Regular cardiac myocyte (primary cell): Measurements from ENCODE around the gene STAB2. TPM values are rescaled to one million over a fixed set of nuclear protein-coding genes. Genes with fewer than 3 reads are reported as not detected.

Experiments
- total RNA-seq: library from RNA; depleted of rRNA; stranded (reverse); fragments of >200 nt; gene quantifications from 2 replicates; pipeline ENCODE4 v1.2.3, GENCODE V29; 2014

Gene STAB2, protein sequence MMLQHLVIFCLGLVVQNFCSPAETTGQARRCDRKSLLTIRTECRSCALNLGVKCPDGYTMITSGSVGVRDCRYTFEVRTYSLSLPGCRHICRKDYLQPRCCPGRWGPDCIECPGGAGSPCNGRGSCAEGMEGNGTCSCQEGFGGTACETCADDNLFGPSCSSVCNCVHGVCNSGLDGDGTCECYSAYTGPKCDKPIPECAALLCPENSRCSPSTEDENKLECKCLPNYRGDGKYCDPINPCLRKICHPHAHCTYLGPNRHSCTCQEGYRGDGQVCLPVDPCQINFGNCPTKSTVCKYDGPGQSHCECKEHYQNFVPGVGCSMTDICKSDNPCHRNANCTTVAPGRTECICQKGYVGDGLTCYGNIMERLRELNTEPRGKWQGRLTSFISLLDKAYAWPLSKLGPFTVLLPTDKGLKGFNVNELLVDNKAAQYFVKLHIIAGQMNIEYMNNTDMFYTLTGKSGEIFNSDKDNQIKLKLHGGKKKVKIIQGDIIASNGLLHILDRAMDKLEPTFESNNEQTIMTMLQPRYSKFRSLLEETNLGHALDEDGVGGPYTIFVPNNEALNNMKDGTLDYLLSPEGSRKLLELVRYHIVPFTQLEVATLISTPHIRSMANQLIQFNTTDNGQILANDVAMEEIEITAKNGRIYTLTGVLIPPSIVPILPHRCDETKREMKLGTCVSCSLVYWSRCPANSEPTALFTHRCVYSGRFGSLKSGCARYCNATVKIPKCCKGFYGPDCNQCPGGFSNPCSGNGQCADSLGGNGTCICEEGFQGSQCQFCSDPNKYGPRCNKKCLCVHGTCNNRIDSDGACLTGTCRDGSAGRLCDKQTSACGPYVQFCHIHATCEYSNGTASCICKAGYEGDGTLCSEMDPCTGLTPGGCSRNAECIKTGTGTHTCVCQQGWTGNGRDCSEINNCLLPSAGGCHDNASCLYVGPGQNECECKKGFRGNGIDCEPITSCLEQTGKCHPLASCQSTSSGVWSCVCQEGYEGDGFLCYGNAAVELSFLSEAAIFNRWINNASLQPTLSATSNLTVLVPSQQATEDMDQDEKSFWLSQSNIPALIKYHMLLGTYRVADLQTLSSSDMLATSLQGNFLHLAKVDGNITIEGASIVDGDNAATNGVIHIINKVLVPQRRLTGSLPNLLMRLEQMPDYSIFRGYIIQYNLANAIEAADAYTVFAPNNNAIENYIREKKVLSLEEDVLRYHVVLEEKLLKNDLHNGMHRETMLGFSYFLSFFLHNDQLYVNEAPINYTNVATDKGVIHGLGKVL (N-terminal part only)
- total RNA-seq: under 0.01 TPM in 2 replicates

DNA sequence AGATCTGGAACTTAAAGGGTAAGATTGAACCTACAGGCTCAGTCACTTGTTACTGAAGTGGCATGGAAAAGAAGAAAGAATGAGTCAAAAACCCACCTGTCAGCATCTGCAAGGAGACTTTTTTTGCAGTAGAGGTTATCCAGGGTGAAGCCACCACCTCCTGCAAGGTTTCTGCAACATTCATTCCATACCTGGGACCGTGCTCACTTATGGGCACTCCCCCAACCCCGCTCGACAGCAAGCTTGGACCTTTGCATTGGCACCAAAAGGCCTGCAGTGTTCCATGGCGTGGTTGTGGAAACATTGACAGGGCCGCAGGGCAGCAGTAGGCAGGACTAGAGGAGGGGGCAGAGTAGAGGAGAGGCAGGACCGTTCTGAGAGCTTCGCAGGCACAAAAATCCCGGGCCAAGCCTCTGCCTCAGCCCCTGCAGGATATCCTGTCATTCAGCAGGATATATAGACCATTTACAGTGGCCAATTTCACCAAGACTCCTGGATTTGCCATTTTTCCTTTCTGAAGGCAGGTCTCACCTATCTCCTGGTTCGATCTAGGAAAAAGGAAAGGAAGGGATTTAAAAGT, at the start of gene STAB2:
STAB2 (plus strand) TSS at position 483 of the 580 bp plus-strand sequence. CDS start 204 bp downstream, outside the sequence.

Other genes with a start within 250 kb of the STAB2 start
- not detected in 2 replicates for gene C12orf42, start 91.3 kb upstream of the STAB2 start, total RNA-seq